GM12878 (cell line): Measurements from ENCODE around the gene MICAL3. TPM values are rescaled to one million over a fixed set of nuclear protein-coding genes. Genes with fewer than 3 reads are reported as not detected.
A peak's percentile ranks its signal among the peaks of the same experiment; 100 is the strongest.

ENCODE experiments used
- ATAC-seq: fragments of 200-7000 bp; cut with Tn5 transposase; 3 replicates; pipeline ENCODE4 v1.9.1; 2020; ENCODE audit warnings: mild to moderate bottlenecking, moderate library complexity
- BruUV-seq: library from RNA; stranded (reverse); fragments of 400-500 nt; replicated peaks from 2 replicates; lab custom pipeline; 2021; lab: Mats Ljungman, UMichigan
- CTCF ChIA-PET: fragments of 300-600 bp; sonication (Branson Sonifier 250); formaldehyde crosslinking; extraction: SDS; loops from one replicate; lab custom pipeline; 2021; ENCODE audit warnings: inconsistent platforms; lab: Yijun Ruan, JAX
- POLR2A ChIA-PET: fragments of 350-600 bp; formaldehyde crosslinking; extraction: SDS; loops from one replicate; lab custom pipeline; 2021; ENCODE audit warnings: inconsistent platforms; lab: Charles Lee
- RAD21 ChIA-PET: fragments of 300-600 bp; sonication (Branson Sonifier 250); formaldehyde crosslinking; loops from one replicate; lab custom pipeline; 2023; ENCODE audit warnings: antibody characterized with exemption; ENCODE audit not compliant: unreplicated experiment; lab: Charles Lee
- SMC1A ChIA-PET: fragments of 300-600 bp; sonication (Branson Sonifier 250); formaldehyde crosslinking; loops from one replicate; lab custom pipeline; 2023; ENCODE audit not compliant: unreplicated experiment, uncharacterized antibody; lab: Charles Lee
- DNase-seq: peaks from one replicate; pipeline ENCODE4 v3.0.0-alpha.2; 2011; ENCODE audit warnings: low read depth, low spot score
- FAIRE-seq: peaks from 3 replicates; lab custom pipeline; 2011; peaks lifted over from hg19 to GRCh38; lab: Jason Lieb, UNC
- H2AFZ ChIP-seq: 2 replicates; pipeline ENCODE4 v1.6.0; 2011; ENCODE audit warnings: low read depth, low read length, control low read depth; ENCODE audit not compliant: control insufficient read depth
- H3K27ac ChIP-seq: 2 replicates; pipeline ENCODE4 v1.5.1; 2011; ENCODE audit warnings: control low read depth; ENCODE audit not compliant: control insufficient read depth, insufficient read depth
- H3K27me3 ChIP-seq, 2 experiments: replicated peaks in 1 of 2; 2 replicates each; pipeline versions ENCODE4 v1.6.0 to v1.6.1; 2011; ENCODE audit warnings: low read length in 1 of 2; ENCODE audit not compliant: control insufficient read depth in 2 of 2, insufficient read depth in 2 of 2
- H3K36me3 ChIP-seq, 2 experiments: 2 replicates each; pipeline ENCODE4 v1.5.1; 2011; ENCODE audit warnings: low read length in 1 of 2; ENCODE audit not compliant: control insufficient read depth in 2 of 2, insufficient read depth in 2 of 2
- H3K4me1 ChIP-seq: 2 replicates; pipeline ENCODE4 v1.6.1; 2011; ENCODE audit warnings: mild to moderate bottlenecking, low read length, moderate library complexity, mixed read lengths; ENCODE audit not compliant: control insufficient read depth, insufficient read depth
- H3K4me2 ChIP-seq: 2 replicates; pipeline ENCODE4 v1.6.0; 2011; ENCODE audit warnings: control low read depth; ENCODE audit not compliant: control insufficient read depth, insufficient read depth
- H3K4me3 ChIP-seq: fragments of 200-600 bp; sonication (generic); 2 replicates; pipeline ENCODE4 v1.5.1; 2016
- H3K79me2 ChIP-seq: 2 replicates; pipeline ENCODE4 v1.6.0; 2011; ENCODE audit warnings: low read length; ENCODE audit not compliant: control insufficient read depth, insufficient read depth
- H3K9ac ChIP-seq: 2 replicates; pipeline ENCODE4 v1.8.0; 2011; ENCODE audit warnings: low read length, control low read depth, mixed read lengths; ENCODE audit not compliant: control insufficient read depth, insufficient read depth
- H3K9me3 ChIP-seq: replicated peaks from 3 replicates; pipeline ENCODE4 v1.5.1; 2011; ENCODE audit warnings: mild to moderate bottlenecking, low read length; ENCODE audit not compliant: control insufficient read depth, insufficient read depth
- H4K20me1 ChIP-seq: 2 replicates; pipeline ENCODE4 v1.6.0; 2011; ENCODE audit not compliant: control insufficient read depth, insufficient read depth
- FOS ChIP-seq: IDR thresholded peaks from 3 replicates; pipeline ENCODE4 v1.6.1; 2011; ENCODE audit warnings: borderline replicate concordance; ENCODE audit not compliant: insufficient read length; ENCODE audit errors: extremely low read depth
- IKZF1 ChIP-seq: fragments of 450-650 bp; conservative IDR thresholded peaks from 2 replicates; pipeline ENCODE4 v1.6.1; 2017; ENCODE audit warnings: antibody characterized with exemption, mild to moderate bottlenecking
- IRF3 ChIP-seq: fragments of 450-650 bp; IDR thresholded peaks from 2 replicates; pipeline ENCODE4 v1.6.1; 2014; ENCODE audit warnings: mild to moderate bottlenecking
- IRF4 ChIP-seq: IDR thresholded peaks from 2 replicates; pipeline ENCODE4 v1.6.1; 2011; ENCODE audit warnings: low read depth, low read length
- MEF2A ChIP-seq: IDR thresholded peaks from 2 replicates; pipeline ENCODE4 v1.6.1; 2011; ENCODE audit warnings: low read depth, mild to moderate bottlenecking, low read length, moderate library complexity; ENCODE audit not compliant: insufficient read depth
- PAX5 ChIP-seq: IDR thresholded peaks from 2 replicates; pipeline ENCODE4 v1.6.1; 2011; ENCODE audit warnings: low read depth, low read length, borderline replicate concordance
- RB1 ChIP-seq: fragments of 450-650 bp; formaldehyde crosslinking; IDR thresholded peaks from 2 replicates; pipeline ENCODE4 v1.6.1; 2017; ENCODE audit warnings: mild to moderate bottlenecking, borderline replicate concordance
- SPI1 ChIP-seq: IDR thresholded peaks from 2 replicates; pipeline ENCODE4 v1.6.1; 2011; ENCODE audit warnings: low read depth, mild to moderate bottlenecking, low read length, moderate library complexity, borderline replicate concordance; ENCODE audit not compliant: insufficient read depth
- TBL1XR1 ChIP-seq: IDR thresholded peaks from 2 replicates; pipeline ENCODE4 v1.6.1; 2012; ENCODE audit warnings: low read depth, low read length, improper control_type of control experiment
- WGBS: methylation state at CpG from one replicate; pipeline ENCODE4 v1.1.6; 2016; ENCODE audit warnings: low lambda C conversion rate; ENCODE audit not compliant: insufficient replicate concordance, insufficient coverage; ENCODE audit errors: missing lambda C conversion rate; 5-methylcytosine and 5-hydroxymethylcytosine counted together
- in situ Hi-C: fragments of 300-500 bp; cut with MboI; formaldehyde crosslinking; loops from 9 replicates; pipeline ENCODE4 v1.14.3; 2018; ENCODE audit warnings: mixed read lengths
- intact Hi-C: fragments of 100-400 bp; cut with micrococcal nuclease; formaldehyde crosslinking; loops from one replicate; pipeline ENCODE4 v1.14.2; 2022; ENCODE audit not compliant: unreplicated experiment
- polyA plus RNA-seq, 11 experiments: library from polyadenylated mRNA; depleted of rRNA in 4 of 11; unstranded in 6 of 11; stranded (reverse) in 5 of 11; fragments of >200 nt; fragmentation: Nextera tagmentation in 4 of 11; fragmentation: Illumina TruSeq in 1 of 11; extraction: Ambion mirVana in 4 of 11; extraction: Trizol in 1 of 11; gene quantifications; 1 replicate in 1 of 11; 2 replicates in 10 of 11; pipeline versions ENCODE4 v1.2.1 to v1.2.3, GENCODE V29; 2011 to 2016; ENCODE audit warnings: inconsistent platforms in 2 of 11, missing spikeins in 2 of 11, low read depth in 1 of 11
- total RNA-seq, 4 experiments: library from RNA; depleted of rRNA in 3 of 4; stranded (reverse); fragments of >200 nt in 3 of 4; fragmentation: Illumina TruSeq in 1 of 4; extraction: Trizol in 1 of 4; gene quantifications; 2 replicates each; pipeline versions ENCODE4 v1.2.1 to v1.2.3, GENCODE V29; 2013 to 2021
- TF ChIP-seq, protein P1 (sequence below): fragments of 450-650 bp; IDR thresholded peaks from 2 replicates; pipeline ENCODE4 v1.6.1; 2017; ENCODE audit warnings: mild to moderate bottlenecking, moderate library complexity
- TF ChIP-seq, protein P2 (sequence below): fragments of 450-650 bp; IDR thresholded peaks from 2 replicates; pipeline ENCODE4 v1.6.1; 2018; ENCODE audit warnings: mild to moderate bottlenecking, low read depth, moderate library complexity; ENCODE audit not compliant: partially characterized antibody

MICAL3 gene
- total and polyA plus RNA-seq, 10 of the 15 experiments (the other 5 are each of a cell fraction or from before 2014, with no cell fraction given) = 2.6 to 92.2 (median 24.0) TPM

DNA sequence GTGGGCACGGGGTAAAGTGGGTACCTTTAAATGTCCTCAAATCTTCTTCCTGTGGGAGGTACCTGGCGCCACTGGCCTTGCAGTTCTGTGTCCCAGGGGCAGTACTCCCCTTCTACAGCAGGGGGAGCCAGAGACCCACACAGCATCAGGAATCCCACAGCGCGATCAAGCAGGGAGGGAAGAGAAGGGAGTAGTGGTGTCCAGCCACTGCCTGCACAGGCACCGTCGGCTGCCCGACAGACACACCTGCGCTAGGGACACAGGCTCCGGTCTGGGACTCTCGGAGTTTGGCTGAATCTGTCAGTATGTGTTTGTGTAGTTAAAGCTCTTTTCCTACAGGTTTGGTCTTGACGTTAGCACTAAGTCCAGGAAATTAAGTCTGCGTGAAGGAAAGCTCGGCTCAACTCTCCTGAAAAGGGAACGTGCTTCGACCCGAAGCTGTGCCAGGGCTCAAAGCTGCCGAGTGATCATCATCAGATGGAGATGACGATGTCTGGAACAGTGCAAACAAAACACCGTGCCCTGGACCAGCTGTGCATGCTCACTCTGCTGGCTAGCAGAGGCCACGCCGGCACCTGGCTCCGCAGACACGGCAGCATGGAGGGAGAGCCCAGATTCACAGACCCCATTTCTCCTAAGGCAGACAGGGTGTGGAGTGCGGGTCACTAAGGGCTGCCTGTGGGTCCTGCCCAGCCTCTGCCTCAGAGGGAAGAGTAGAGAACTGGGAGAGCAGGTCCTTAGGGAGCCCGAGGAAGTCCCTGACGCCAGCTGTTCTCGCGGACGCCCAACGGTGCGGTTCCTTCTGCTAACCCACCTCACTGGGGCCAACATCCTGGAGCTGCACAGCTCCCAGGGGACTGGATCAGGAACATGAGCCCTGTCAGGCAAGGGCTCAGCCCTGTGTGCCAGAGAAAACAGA lies 194.1 kb downstream of the MICAL3 start:
- no TSS peak for BruUV-seq
- Histone ChIP-seq H4K20me1 (no peaks in the 10 kb centered on the region), H3K27ac (no peak overlapping the region), H3K27me3 (no peaks in the 10 kb centered on the region), H3K36me3 (peaks cover 3 to 25% of the 10 kb centered on the region in 2 experiments; a peak in 3 of 4 replicates), H3K4me1 (no peaks in the 10 kb centered on the region), H3K4me3 (no peak overlapping the region), H3K79me2 (no peaks in the 10 kb centered on the region), H2AFZ (no peak overlapping the region), H3K9ac (no peak overlapping the region), H3K4me2 (no peak overlapping the region), H3K9me3 (no peaks in the 10 kb centered on the region)
- intact Hi-C loops (loop anchor here (1.0 to 5.0 kb wide), 3 partner anchors 192 to 273 kb away; partner anchors contain the start of gene MICAL3), in situ Hi-C loops (loop anchor here (5.0 kb wide), 1 partner anchor 237 kb away; no protein-coding TSS in a partner anchor)
- DNase-seq = peak; percentile 51
- peak; percentile 88 for FAIRE-seq
- peak; percentile 97 for ATAC-seq
- 32% methylated on average over 31 of the region's 31 CpGs for WGBS
- POLR2A ChIA-PET = interaction anchor here (0.6 to 1.7 kb wide), 3 partner anchors 12 to 245 kb away, joined by 4 to 5 read pairs (median 5); no protein-coding TSS in a partner anchor
- CTCF ChIA-PET = interaction anchor here (0.6 to 7.9 kb wide), 33 partner anchors 9 to 1001 kb away, joined by 3 to 167 read pairs (median 5); partner anchors contain the start of gene PEX26
- RAD21 ChIA-PET = interaction anchor here (0.7 to 3.5 kb wide), 15 partner anchors 59 to 272 kb away, joined by 3 to 77 read pairs (median 4); partner anchors contain the start of genes MICAL3 and PEX26
- SMC1A ChIA-PET = interaction anchor here (0.8 to 7.1 kb wide), 12 partner anchors 16 to 321 kb away, joined by 3 to 93 read pairs (median 4); partner anchors contain the start of gene PEX26
- TF ChIP-seq TBL1XR1 = no peak; the same call in 1 of the 2 replicates
- TF ChIP-seq IRF4 = 0 out of 2 replicates have a peak, but pooled peaks have one; percentile 29
- TF ChIP-seq IKZF1 = 0 out of 2 replicates have a peak, but pooled peaks have one; percentile 23
- TF ChIP-seq FOS = no peak
- no peak for TF ChIP-seq IRF3
- TF ChIP-seq PAX5 = 0 out of 2 replicates have a peak, but pooled peaks have one; percentile 17
- TF ChIP-seq SPI1 = no peak
- 0 out of 2 replicates have a peak, but pooled peaks have one; percentile 65 for TF ChIP-seq RB1
- TF ChIP-seq, protein P1, sequence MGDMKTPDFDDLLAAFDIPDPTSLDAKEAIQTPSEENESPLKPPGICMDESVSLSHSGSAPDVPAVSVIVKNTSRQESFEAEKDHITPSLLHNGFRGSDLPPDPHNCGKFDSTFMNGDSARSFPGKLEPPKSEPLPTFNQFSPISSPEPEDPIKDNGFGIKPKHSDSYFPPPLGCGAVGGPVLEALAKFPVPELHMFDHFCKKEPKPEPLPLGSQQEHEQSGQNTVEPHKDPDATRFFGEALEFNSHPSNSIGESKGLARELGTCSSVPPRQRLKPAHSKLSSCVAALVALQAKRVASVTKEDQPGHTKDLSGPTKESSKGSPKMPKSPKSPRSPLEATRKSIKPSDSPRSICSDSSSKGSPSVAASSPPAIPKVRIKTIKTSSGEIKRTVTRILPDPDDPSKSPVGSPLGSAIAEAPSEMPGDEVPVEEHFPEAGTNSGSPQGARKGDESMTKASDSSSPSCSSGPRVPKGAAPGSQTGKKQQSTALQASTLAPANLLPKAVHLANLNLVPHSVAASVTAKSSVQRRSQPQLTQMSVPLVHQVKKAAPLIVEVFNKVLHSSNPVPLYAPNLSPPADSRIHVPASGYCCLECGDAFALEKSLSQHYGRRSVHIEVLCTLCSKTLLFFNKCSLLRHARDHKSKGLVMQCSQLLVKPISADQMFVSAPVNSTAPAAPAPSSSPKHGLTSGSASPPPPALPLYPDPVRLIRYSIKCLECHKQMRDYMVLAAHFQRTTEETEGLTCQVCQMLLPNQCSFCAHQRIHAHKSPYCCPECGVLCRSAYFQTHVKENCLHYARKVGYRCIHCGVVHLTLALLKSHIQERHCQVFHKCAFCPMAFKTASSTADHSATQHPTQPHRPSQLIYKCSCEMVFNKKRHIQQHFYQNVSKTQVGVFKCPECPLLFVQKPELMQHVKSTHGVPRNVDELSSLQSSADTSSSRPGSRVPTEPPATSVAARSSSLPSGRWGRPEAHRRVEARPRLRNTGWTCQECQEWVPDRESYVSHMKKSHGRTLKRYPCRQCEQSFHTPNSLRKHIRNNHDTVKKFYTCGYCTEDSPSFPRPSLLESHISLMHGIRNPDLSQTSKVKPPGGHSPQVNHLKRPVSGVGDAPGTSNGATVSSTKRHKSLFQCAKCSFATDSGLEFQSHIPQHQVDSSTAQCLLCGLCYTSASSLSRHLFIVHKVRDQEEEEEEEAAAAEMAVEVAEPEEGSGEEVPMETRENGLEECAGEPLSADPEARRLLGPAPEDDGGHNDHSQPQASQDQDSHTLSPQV = no peak
- TF ChIP-seq MEF2A = peak; percentile 11; the same call in 1 of the 2 replicates
- TF ChIP-seq, protein P2, sequence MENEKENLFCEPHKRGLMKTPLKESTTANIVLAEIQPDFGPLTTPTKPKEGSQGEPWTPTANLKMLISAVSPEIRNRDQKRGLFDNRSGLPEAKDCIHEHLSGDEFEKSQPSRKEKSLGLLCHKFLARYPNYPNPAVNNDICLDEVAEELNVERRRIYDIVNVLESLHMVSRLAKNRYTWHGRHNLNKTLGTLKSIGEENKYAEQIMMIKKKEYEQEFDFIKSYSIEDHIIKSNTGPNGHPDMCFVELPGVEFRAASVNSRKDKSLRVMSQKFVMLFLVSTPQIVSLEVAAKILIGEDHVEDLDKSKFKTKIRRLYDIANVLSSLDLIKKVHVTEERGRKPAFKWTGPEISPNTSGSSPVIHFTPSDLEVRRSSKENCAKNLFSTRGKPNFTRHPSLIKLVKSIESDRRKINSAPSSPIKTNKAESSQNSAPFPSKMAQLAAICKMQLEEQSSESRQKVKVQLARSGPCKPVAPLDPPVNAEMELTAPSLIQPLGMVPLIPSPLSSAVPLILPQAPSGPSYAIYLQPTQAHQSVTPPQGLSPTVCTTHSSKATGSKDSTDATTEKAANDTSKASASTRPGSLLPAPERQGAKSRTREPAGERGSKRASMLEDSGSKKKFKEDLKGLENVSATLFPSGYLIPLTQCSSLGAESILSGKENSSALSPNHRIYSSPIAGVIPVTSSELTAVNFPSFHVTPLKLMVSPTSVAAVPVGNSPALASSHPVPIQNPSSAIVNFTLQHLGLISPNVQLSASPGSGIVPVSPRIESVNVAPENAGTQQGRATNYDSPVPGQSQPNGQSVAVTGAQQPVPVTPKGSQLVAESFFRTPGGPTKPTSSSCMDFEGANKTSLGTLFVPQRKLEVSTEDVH = no peak
